Neural progenitor cell (in vitro differentiated cells): ENCODE results near the gene RAB37. TPM values are rescaled to one million over a fixed set of nuclear protein-coding genes. Genes with fewer than 3 reads are reported as not detected.

Source experiments
- DNase-seq: peaks from one replicate; pipeline ENCODE4 v3.0.0-alpha.2; 2016; ENCODE audit warnings: low spot score
- H2AFZ ChIP-seq: fragments of 200-600 bp; sonication (generic); replicated peaks from 2 replicates; pipeline ENCODE4 v1.6.1; 2016; ENCODE audit warnings: antibody characterized with exemption
- H3F3A ChIP-seq: fragments of 200-600 bp; sonication (generic); 2 replicates; pipeline ENCODE4 v1.6.1; 2016; ENCODE audit warnings: antibody characterized with exemption, low read depth
- H3K27ac ChIP-seq: fragments of 200-600 bp; sonication (generic); 2 replicates; pipeline ENCODE4 v1.5.1; 2016; ENCODE audit warnings: mild to moderate bottlenecking
- H3K27me3 ChIP-seq: fragments of 200-600 bp; sonication (generic); 2 replicates; pipeline ENCODE4 v1.6.1; 2016; ENCODE audit warnings: mild to moderate bottlenecking, moderate library complexity
- H3K36me3 ChIP-seq: fragments of 200-600 bp; sonication (generic); 2 replicates; pipeline ENCODE4 v1.5.1; 2016
- H3K4me1 ChIP-seq: fragments of 200-600 bp; sonication (generic); 2 replicates; pipeline ENCODE4 v1.6.1; 2016; ENCODE audit warnings: mixed run types
- H3K4me2 ChIP-seq: fragments of 200-600 bp; sonication (generic); 2 replicates; pipeline ENCODE4 v1.6.1; 2016
- H3K4me3 ChIP-seq: fragments of 200-600 bp; sonication (generic); 2 replicates; pipeline ENCODE4 v1.5.1; 2016
- H3K79me2 ChIP-seq: fragments of 200-600 bp; sonication (generic); 2 replicates; pipeline ENCODE4 v1.6.1; 2016; ENCODE audit warnings: low read depth
- H3K9ac ChIP-seq: fragments of 200-600 bp; sonication (generic); 2 replicates; pipeline ENCODE4 v1.6.1; 2016
- H3K9me3 ChIP-seq: fragments of 200-600 bp; sonication (generic); 2 replicates; pipeline ENCODE4 v1.5.1; 2016; ENCODE audit warnings: low read depth
- H4K20me1 ChIP-seq: fragments of 200-600 bp; sonication (generic); 2 replicates; pipeline ENCODE4 v1.6.1; 2016; ENCODE audit warnings: low read depth
- H3K27ac Mint-ChIP-seq: 3 replicates; pipeline ENCODE4 v1.8.0; 2021; ENCODE audit warnings: mixed read lengths
- H3K27me3 Mint-ChIP-seq: 2 replicates; pipeline ENCODE4 v1.8.0; 2022; ENCODE audit warnings: low read depth, mild to moderate bottlenecking, inconsistent platforms, moderate library complexity, mixed read lengths; ENCODE audit not compliant: insufficient read depth
- H3K36me3 Mint-ChIP-seq: 3 replicates; pipeline ENCODE4 v1.8.0; 2021; ENCODE audit warnings: mixed read lengths
- H3K4me1 Mint-ChIP-seq: 3 replicates; pipeline ENCODE4 v1.8.0; 2021; ENCODE audit warnings: mixed read lengths
- H3K4me3 Mint-ChIP-seq: 3 replicates; pipeline ENCODE4 v1.8.0; 2021; ENCODE audit warnings: mild to moderate bottlenecking, moderate library complexity, mixed read lengths
- H3K9me3 Mint-ChIP-seq: 3 replicates; pipeline ENCODE4 v1.8.0; 2020; ENCODE audit warnings: mixed read lengths
- CTCF ChIP-seq: fragments of 200-600 bp; sonication (generic); IDR thresholded peaks from 2 replicates; pipeline ENCODE4 v1.5.1; 2017; ENCODE audit warnings: antibody characterized with exemption, mild to moderate bottlenecking
- EZH2 ChIP-seq: fragments of 200-600 bp; sonication (generic); IDR thresholded peaks from 2 replicates; pipeline ENCODE4 v1.6.1; 2017; ENCODE audit warnings: antibody characterized with exemption, mild to moderate bottlenecking, moderate library complexity
- EZH2phosphoT487 ChIP-seq: fragments of 200-600 bp; sonication (generic); IDR thresholded peaks from 2 replicates; pipeline ENCODE4 v1.6.1; 2017; ENCODE audit warnings: antibody characterized with exemption
- total RNA-seq: library from RNA; depleted of rRNA; stranded (reverse); fragments of >200 nt; gene quantifications from 2 replicates; pipeline ENCODE4 v1.2.3, GENCODE V29; 2015; ENCODE audit warnings: low replicate concordance

The RAB37 gene
- total RNA-seq, 1 donor from 2014 or later, result 1.5 TPM

GRCh38 chr17:74730491-74731346 is 6.3 kb upstream of the RAB37 start:
- Mint-ChIP-seq H3K4me3 (no peak overlapping the region), H3K36me3 (no peaks in the 10 kb centered on the region), H3K9me3 (no peaks in the 10 kb centered on the region), H3K27me3 (peaks cover 9% of the 10 kb centered on the region), H3K27ac (no peak overlapping the region), H3K4me1 (no peaks in the 10 kb centered on the region)
- Histone ChIP-seq H3K4me2 (no peak overlapping the region), H3K27ac (no peak overlapping the region), H3K79me2 (no peaks in the 10 kb centered on the region), H3K9ac (no peak overlapping the region), H3K9me3 (no peaks in the 10 kb centered on the region), H3K36me3 (no peaks in the 10 kb centered on the region), H3F3A (peaks cover 17% of the 10 kb centered on the region), H3K4me3 (no peak overlapping the region), H3K4me1 (no peaks in the 10 kb centered on the region), H3K27me3 (peaks cover 22% of the 10 kb centered on the region), H4K20me1 (no peaks in the 10 kb centered on the region), H2AFZ (no peak overlapping the region)
- DNase-seq, result no peak
- no peak for TF ChIP-seq EZH2phosphoT487
- TF ChIP-seq EZH2, result no peak
- TF ChIP-seq CTCF, result no peak

DNA sequence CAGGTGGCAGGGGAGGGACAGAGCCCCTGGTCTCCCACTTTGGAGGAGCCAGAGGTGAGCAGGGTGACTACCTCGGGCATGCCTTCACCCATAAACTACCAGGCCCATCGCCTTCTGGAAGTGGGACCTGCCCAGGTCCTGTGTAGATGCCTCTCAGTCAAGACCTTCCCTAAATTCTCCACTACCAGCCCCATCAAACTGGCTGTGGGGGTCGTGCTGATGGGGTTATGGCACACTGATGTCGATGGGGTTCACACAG is 5.8 kb upstream of the RAB37 start:
- Histone ChIP-seq H3K4me2 (no peak overlapping the region), H3K9me3 (no peaks in the 10 kb centered on the region), H3K27ac (no peak overlapping the region), H3K27me3 (peaks cover 27% of the 10 kb centered on the region), H3K36me3 (no peaks in the 10 kb centered on the region), H3F3A (peaks cover 22% of the 10 kb centered on the region), H3K79me2 (no peaks in the 10 kb centered on the region), H3K4me3 (no peak overlapping the region), H3K4me1 (no peaks in the 10 kb centered on the region), H3K9ac (no peak overlapping the region), H4K20me1 (no peaks in the 10 kb centered on the region), H2AFZ (no peak overlapping the region)
- H3K36me3 Mint-ChIP-seq, result no peaks in the 10 kb centered on the region
- no peak overlapping the region for H3K27ac Mint-ChIP-seq
- peaks cover 2% of the 10 kb centered on the region for H3K4me1 Mint-ChIP-seq
- no peaks in the 10 kb centered on the region for H3K9me3 Mint-ChIP-seq
- TF ChIP-seq EZH2, result no peak
- TF ChIP-seq CTCF, result no peak
- no peak for TF ChIP-seq EZH2phosphoT487
- peaks cover 15% of the 10 kb centered on the region for H3K27me3 Mint-ChIP-seq
- H3K4me3 Mint-ChIP-seq, result no peak overlapping the region
- DNase-seq, result no peak

GRCh38 chr17:74732042-74732867 is 4.8 kb upstream of the RAB37 start:
- H3K4me1 ChIP-seq, result no peaks in the 10 kb centered on the region
- no peaks in the 10 kb centered on the region for H3K9me3 Mint-ChIP-seq
- no peak overlapping the region for H3K4me3 ChIP-seq
- H3K79me2 ChIP-seq, result no peaks in the 10 kb centered on the region
- H3K36me3 Mint-ChIP-seq, result no peaks in the 10 kb centered on the region
- H3K9ac ChIP-seq, result no peak overlapping the region
- TF ChIP-seq EZH2phosphoT487 (no peak), EZH2 (no peak), CTCF (no peak)
- H3K27me3 ChIP-seq, result peaks cover 37% of the 10 kb centered on the region
- no peaks in the 10 kb centered on the region for H3K36me3 ChIP-seq
- peaks cover 31% of the 10 kb centered on the region for H3F3A ChIP-seq
- H3K27me3 Mint-ChIP-seq, result peaks cover 18% of the 10 kb centered on the region
- H2AFZ ChIP-seq, result no peak overlapping the region
- no peak for DNase-seq
- H3K9me3 ChIP-seq, result no peaks in the 10 kb centered on the region
- peaks cover 5% of the 10 kb centered on the region for H3K4me1 Mint-ChIP-seq
- no peak overlapping the region for H3K27ac Mint-ChIP-seq
- no peak overlapping the region for H3K4me2 ChIP-seq
- no peaks in the 10 kb centered on the region for H4K20me1 ChIP-seq
- H3K27ac ChIP-seq, result no peak overlapping the region
- H3K4me3 Mint-ChIP-seq, result no peak overlapping the region
